HPDE6-E6E7 (cell line): ENCODE data around the gene NRF1.
"Not testable (repeated sequence)": the region's sequence is repeated elsewhere in the genome, so short reads cannot be mapped to it uniquely, and the experiment has no call there.

Source experiments
- DNase-seq: peaks from one replicate; pipeline ENCODE4 v3.0.0; 2011; ENCODE audit warnings: missing footprints; ENCODE audit errors: extremely low spot score

Gene NRF1

GRCh38 chr7:129646369-129647021 lies 35.0 kb downstream of the NRF1 start:
- DNase-seq = no peak

GRCh38 chr7:129649128-129649690 lies 37.7 kb downstream of the NRF1 start:
- DNase-seq = no peak

DNA sequence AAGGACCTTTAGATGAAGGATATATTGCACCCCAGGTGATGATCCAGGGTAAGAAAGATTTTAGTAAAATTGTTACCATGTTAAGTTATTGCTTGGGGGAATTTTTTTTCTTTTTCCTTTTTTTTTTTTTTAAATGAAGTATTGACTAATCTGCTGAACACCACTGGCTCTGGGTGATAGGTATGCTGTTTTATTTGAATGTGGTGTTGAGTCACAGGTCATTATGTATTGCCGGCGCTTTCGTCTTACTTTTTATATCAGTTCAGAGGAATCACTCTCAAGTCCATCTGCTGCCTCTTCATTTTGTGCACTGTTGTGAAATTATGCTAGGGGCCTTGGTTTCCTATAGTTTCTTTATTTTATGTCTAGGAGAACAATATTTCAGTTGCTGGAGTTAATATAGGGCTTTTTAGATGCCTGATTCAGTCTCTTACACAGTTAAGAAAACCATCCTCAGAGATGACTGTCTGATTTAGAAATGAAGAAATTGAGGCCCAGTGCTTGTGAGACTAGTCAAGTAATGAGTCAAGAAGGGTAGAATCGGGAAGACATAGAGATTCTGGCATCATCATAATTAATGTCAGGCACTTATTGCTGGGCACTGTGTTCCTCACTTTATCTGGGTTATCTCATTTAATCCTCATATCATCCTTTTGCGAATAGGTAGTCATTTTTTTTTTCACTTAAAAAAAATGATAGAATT lies 38.7 kb downstream of the NRF1 start:
- no peak for DNase-seq

DNA sequence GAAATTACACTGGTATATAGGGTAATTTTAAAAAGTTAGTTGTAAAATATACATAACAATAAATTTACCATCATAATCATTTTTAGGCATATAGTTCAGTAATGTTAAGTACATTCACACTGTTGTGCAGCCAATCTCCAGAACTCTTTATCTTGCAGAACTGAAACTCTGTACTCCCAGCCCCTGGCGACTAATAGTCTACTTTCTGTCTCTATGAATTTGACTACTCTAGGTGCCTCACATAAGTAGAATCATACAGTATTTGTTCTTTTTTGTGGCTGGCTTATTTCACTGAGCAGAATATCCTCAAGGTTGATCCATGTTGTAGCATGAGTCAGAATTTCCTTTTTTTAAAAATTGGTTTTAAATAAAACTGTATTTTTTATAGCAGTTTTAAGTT lies 41.4 kb downstream of the NRF1 start:
- DNase-seq = no peak

DNA sequence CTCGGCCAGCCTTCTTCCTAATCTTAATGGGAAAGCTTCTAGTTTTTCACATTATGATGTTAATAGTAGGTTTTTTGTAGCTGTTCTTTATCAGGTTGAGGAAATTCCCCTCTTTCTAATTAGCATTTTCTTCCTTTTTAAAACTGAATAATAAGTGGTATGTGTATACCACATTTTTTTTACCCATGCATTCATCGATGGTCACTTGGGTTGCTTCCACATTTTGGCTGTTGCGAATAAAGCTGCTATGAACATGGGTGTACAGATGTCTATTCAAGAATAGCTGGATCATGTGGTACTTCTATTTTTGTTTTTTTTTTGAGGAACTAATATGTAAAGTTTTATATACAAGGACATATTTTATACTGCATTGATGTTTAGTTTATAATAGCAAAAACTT lies 44.3 kb downstream of the NRF1 start:
- no peak for DNase-seq

DNA sequence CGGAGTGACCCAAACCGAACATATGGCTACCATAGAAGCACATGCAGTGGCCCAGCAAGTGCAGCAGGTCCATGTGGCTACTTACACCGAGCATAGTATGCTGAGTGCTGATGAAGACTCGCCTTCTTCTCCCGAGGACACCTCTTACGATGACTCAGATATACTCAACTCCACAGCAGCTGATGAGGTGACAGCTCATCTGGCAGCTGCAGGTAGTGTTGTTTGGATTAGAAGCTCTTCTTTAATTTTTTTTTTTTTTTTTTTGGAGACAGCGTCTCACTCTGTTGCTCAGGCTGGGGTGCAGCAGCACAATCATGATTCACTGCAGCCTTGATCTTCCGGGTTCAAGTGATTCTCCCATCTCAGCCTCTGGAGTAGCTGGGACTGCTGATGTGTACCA lies 45.8 kb downstream of the NRF1 start:
- peak; percentile 82 for DNase-seq

GRCh38 chr7:129659907-129660306 lies 48.4 kb downstream of the NRF1 start:
- DNase-seq = not testable (repeated sequence)

- no peak for DNase-seq
These were observed 50.2 kb downstream of the NRF1 start for GRCh38 chr7:129661645-129662182.

DNA sequence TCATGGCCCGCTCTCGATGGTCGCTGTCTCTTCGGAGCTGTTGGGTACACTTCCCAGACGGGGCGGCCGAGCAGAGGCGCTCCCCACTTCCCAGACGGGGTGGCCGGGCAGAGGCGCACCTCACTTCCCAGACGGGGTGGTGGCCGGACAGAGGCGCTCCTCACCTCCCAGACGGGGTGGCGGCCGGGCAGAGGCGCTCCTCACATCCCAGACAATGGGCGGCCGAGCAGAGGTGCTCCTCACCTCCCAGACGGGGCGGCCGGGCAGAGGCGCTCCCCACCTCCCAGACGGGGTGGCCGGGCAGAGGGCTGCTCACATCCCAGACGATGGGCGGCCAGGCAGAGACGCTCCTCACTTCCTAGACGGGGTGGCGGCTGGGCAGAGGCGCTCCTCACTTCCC lies 51.7 kb downstream of the NRF1 start:
- DNase-seq = not testable (repeated sequence)

- DNase-seq = peak; percentile 25
These were observed 52.8 kb downstream of the NRF1 start for GRCh38 chr7:129664029-129665012.

DNA sequence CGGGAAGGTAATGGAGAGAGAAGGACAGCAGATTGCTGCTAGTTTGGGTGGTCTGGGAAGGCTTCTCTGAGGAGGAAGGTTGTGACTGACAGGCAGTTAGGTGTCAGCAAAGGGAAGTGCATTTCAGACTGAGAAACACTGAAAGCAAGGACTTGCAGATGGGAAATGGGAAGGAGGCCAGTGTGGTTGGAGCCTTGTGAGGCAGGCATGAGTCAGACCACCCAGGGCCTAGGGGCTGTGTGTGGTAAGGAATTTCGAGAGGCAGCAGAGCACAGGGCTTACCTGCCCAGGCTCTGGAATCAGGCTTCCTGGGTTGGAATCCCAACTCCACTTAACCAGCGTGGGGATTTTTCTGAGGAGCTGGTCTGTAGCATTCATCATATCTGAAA lies 53.5 kb downstream of the NRF1 start:
- DNase-seq = peak; percentile 69

GRCh38 chr7:129667116-129667515 lies 55.6 kb downstream of the NRF1 start:
- no peak for DNase-seq

DNA sequence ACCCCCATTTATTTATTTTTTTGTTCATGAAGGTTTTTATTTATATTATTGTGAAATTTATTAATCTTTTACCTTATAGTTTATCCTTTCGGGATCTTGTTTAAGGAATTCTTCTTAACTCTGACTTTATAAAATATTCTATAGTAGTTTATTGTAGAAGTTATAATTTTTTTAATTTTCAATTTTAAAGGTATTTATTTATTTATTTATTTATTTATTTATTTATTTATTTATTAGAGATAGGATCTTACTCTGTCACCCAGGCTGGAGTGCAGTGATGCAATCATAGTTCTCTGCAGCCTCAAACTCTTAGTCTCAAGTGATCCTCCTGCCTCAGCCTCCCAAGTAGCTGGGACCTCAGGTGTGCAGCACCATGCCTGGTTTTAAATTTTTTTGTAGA lies 56.0 kb downstream of the NRF1 start:
- no peak for DNase-seq

DNA sequence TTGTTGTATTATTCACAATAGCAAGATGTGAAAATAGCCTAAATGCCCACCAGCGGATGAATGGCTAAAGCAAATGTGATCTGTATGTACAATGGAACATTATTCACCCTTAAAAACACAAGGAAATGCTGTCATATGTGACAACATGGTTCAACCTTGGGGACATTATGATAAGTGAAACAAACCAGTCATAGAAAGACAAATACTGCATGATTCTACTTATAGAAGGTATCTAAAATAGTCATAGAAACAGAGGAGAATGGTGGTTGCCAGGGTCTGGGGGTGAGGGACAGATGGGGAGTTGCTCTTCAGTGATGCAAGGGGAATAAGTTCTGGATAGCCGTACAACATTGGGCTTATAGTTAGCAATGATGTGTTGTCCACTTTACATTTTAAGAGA lies 58.4 kb downstream of the NRF1 start:
- DNase-seq = no peak

GRCh38 chr7:129670656-129671055 lies 59.1 kb downstream of the NRF1 start:
- DNase-seq = no peak

GRCh38 chr7:129671266-129671665 lies 59.7 kb downstream of the NRF1 start:
- no peak for DNase-seq

- not testable (repeated sequence) for DNase-seq
These were observed 63.0 kb downstream of the NRF1 start for GRCh38 chr7:129674475-129674874.

GRCh38 chr7:129675521-129675920 lies 64.0 kb downstream of the NRF1 start:
- DNase-seq = no peak

DNA sequence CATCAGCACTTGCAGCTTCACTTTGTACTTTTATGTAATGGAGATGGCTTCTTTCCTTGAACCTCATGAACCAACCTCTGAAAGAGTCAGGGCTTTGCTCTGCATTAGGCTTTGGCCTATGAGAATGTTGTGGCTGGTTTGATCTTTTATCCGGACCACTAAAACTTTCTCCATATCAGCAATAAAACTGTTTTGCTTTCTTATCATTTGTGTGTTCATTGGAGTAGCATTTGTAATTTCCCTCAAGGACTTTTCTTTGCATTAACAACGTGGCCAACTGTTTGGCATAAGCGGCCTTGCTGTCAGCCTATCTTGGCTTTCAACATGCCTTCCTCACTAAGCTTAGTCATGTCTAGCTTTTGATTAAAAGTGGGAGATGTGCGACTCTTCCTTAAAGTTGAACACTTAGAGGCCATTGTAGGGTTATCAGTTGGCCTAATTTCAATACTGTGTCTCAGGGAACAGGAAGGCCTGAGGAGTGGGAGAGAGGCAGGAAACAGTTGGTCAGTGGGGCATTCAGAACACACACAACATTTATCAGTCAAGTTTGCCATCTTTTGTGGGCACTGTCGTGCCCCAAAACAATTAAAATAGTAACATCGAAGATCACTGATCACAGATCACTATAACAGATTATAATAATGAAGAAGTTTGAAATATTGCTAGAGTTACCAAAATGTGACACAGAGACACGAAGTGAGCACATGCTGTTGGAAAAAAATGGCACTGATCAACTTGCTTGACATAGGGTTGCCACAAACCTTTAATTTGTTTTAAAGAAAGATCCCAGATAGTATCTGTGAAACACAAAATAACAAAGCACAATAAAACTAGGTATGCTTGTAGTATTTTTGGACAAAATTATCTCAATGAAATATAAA lies 64.7 kb downstream of the NRF1 start:
- DNase-seq = no peak

GRCh38 chr7:129677796-129678195 lies 66.3 kb downstream of the NRF1 start:
- DNase-seq = no peak

DNA sequence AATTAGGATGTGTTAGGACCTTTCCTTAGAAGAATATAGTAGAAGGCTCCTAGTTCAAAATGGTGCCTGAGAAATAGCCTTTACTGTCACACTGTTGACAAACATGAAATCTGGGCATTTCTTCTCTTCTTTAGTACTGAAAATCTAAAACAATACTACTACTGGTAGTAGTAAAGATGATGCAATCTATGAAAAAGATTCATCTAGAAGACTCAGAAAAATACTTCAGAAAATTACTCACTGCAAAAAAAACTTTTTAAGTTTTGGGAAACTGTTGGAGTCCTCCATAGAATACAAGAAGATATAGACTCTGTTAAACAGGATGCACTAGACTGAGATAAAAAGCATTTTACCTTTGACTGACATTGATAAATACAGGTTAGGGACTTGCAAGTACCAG lies 67.1 kb downstream of the NRF1 start:
- DNase-seq = no peak
